Nephron (organoid): Measurements from ENCODE around the gene COL7A1.

Source experiments
- H3K27ac Mint-ChIP-seq, 3 experiments: 2 replicates each; pipeline ENCODE4 v1.8.0; 2020; ENCODE audit warnings: mixed read lengths in 3 of 3, mild to moderate bottlenecking in 2 of 3, moderate library complexity in 1 of 3
- H3K27me3 Mint-ChIP-seq: 2 replicates; pipeline ENCODE4 v1.8.0; 2021; ENCODE audit warnings: low read depth, mild to moderate bottlenecking, moderate library complexity, mixed read lengths
- H3K36me3 Mint-ChIP-seq: 2 replicates; pipeline ENCODE4 v1.8.0; 2020; ENCODE audit warnings: low read depth, mixed read lengths
- H3K4me1 Mint-ChIP-seq: 2 replicates; pipeline ENCODE4 v1.8.0; 2020; ENCODE audit warnings: mixed read lengths
- H3K4me3 Mint-ChIP-seq, 3 experiments: 2 replicates each; pipeline ENCODE4 v1.8.0; 2020; ENCODE audit warnings: mild to moderate bottlenecking in 3 of 3, mixed read lengths in 3 of 3, moderate library complexity in 2 of 3
- H3K9me3 Mint-ChIP-seq: 2 replicates; pipeline ENCODE4 v1.8.0; 2020; ENCODE audit warnings: mixed read lengths
- TF ChIP-seq, protein P1 (sequence below), 3 experiments: fragments of 200-600 bp; sonication (generic); IDR thresholded peaks; one replicate each; pipeline ENCODE4 v1.5.0; 2021; ENCODE audit warnings: antibody characterized with exemption in 3 of 3; ENCODE audit not compliant: unreplicated experiment in 3 of 3

COL7A1 gene

DNA sequence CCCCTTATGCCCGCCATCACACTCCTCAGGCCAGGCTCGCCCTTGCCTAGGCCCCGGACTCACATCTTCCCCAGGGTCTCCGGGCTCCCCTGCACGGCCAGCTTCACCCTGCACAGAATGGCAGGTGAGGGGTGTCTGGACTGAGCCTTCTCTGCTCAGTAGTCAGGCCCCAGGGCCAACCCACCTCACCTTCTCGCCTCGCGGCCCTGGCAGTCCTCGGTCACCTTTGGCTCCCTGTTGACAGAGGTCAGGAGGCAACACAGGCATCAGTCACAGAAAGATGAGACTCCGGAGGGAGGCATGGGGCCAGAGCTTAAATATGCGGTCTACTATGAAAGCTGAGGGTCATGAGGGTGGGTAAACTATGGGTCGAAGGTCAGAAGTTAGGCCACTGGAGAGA is 23.2 kb downstream of the COL7A1 start:
- no peaks in the 10 kb centered on the region for H3K36me3 Mint-ChIP-seq
- no peaks in the 10 kb centered on the region for H3K27me3 Mint-ChIP-seq
- no peak overlapping the region for H3K27ac Mint-ChIP-seq
- TF ChIP-seq, protein P1, sequence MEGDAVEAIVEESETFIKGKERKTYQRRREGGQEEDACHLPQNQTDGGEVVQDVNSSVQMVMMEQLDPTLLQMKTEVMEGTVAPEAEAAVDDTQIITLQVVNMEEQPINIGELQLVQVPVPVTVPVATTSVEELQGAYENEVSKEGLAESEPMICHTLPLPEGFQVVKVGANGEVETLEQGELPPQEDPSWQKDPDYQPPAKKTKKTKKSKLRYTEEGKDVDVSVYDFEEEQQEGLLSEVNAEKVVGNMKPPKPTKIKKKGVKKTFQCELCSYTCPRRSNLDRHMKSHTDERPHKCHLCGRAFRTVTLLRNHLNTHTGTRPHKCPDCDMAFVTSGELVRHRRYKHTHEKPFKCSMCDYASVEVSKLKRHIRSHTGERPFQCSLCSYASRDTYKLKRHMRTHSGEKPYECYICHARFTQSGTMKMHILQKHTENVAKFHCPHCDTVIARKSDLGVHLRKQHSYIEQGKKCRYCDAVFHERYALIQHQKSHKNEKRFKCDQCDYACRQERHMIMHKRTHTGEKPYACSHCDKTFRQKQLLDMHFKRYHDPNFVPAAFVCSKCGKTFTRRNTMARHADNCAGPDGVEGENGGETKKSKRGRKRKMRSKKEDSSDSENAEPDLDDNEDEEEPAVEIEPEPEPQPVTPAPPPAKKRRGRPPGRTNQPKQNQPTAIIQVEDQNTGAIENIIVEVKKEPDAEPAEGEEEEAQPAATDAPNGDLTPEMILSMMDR (IDR thresholded peaks at IDR 0.05; ENCODE audit: unreplicated experiment in 3 of 3), result no peak
- no peak overlapping the region for H3K4me3 Mint-ChIP-seq
- no peaks in the 10 kb centered on the region for H3K9me3 Mint-ChIP-seq
- no peaks in the 10 kb centered on the region for H3K4me1 Mint-ChIP-seq

- no peaks in the 10 kb centered on the region for H3K27me3 Mint-ChIP-seq
- TF ChIP-seq, protein P1 (IDR thresholded peaks at IDR 0.05; ENCODE audit: unreplicated experiment in 3 of 3), result no peak
- no peak overlapping the region for H3K27ac Mint-ChIP-seq
- no peaks in the 10 kb centered on the region for H3K9me3 Mint-ChIP-seq
- H3K4me3 Mint-ChIP-seq, result no peak overlapping the region
- H3K36me3 Mint-ChIP-seq, result no peaks in the 10 kb centered on the region
- H3K4me1 Mint-ChIP-seq, result peaks cover 9% of the 10 kb centered on the region
Observed at GRCh38 chr3:48569808-48570450, 25.2 kb downstream of the COL7A1 start.

- Mint-ChIP-seq H3K27ac (no peak overlapping the region), H3K36me3 (no peaks in the 10 kb centered on the region), H3K9me3 (no peaks in the 10 kb centered on the region), H3K27me3 (no peaks in the 10 kb centered on the region), H3K4me1 (peaks cover 9% of the 10 kb centered on the region), H3K4me3 (no peak overlapping the region)
- TF ChIP-seq, protein P1 (IDR thresholded peaks at IDR 0.05; ENCODE audit: unreplicated experiment in 3 of 3), result no peak
Observed at GRCh38 chr3:48569400-48569799, 25.7 kb downstream of the COL7A1 start.

GRCh38 chr3:48568476-48568875 is 26.7 kb downstream of the COL7A1 start:
- H3K4me3 Mint-ChIP-seq, result no peak overlapping the region
- peaks cover 16% of the 10 kb centered on the region for H3K4me1 Mint-ChIP-seq
- no peak overlapping the region for H3K27ac Mint-ChIP-seq
- H3K36me3 Mint-ChIP-seq, result no peaks in the 10 kb centered on the region
- no peaks in the 10 kb centered on the region for H3K9me3 Mint-ChIP-seq
- TF ChIP-seq, protein P1 (IDR thresholded peaks at IDR 0.05; ENCODE audit: unreplicated experiment in 3 of 3), result no peak
- no peaks in the 10 kb centered on the region for H3K27me3 Mint-ChIP-seq

GRCh38 chr3:48567500-48567899 is 27.6 kb downstream of the COL7A1 start:
- H3K36me3 Mint-ChIP-seq, result no peaks in the 10 kb centered on the region
- H3K4me1 Mint-ChIP-seq, result peaks cover 23% of the 10 kb centered on the region
- H3K27ac Mint-ChIP-seq, result peak overlapping the region in 1 of 3 experiments; percentile 51
- H3K4me3 Mint-ChIP-seq, result no peak overlapping the region
- TF ChIP-seq, protein P1 (IDR thresholded peaks at IDR 0.05; ENCODE audit: unreplicated experiment in 3 of 3), result no peak
- H3K27me3 Mint-ChIP-seq, result no peaks in the 10 kb centered on the region
- no peaks in the 10 kb centered on the region for H3K9me3 Mint-ChIP-seq

DNA sequence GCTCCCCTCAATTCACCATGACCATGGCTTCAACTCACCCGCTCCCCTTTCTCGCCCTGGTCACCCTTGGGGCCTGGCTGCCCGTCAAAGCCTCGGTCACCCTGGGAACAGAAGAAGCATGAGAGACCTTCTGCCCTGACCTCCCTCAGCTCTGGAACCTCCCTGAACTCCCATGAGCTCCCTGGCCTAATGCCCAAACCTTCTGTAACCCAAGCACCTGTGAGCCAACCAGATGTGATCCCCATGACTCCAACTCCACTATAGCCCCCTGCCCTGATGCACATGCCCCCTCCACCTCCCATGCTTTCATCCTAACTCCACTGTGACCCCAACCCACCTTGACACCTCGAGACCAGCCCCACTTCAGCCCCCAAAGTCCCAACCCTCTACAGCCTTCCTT is 28.0 kb downstream of the COL7A1 start:
- no peak overlapping the region for H3K4me3 Mint-ChIP-seq
- H3K4me1 Mint-ChIP-seq, result peaks cover 23% of the 10 kb centered on the region
- no peaks in the 10 kb centered on the region for H3K27me3 Mint-ChIP-seq
- no peaks in the 10 kb centered on the region for H3K9me3 Mint-ChIP-seq
- H3K27ac Mint-ChIP-seq, result peak overlapping the region in 2 of 3 experiments; percentile 51 to 63
- no peaks in the 10 kb centered on the region for H3K36me3 Mint-ChIP-seq
- TF ChIP-seq, protein P1 (IDR thresholded peaks at IDR 0.05; ENCODE audit: unreplicated experiment in 3 of 3), result no peak
